A549 (cell line): ENCODE measurements around the gene MRTO4.

Experiments used
- CTCF ChIP-seq: fragments of >200 bp; sonication (Bioruptor Twin); formaldehyde crosslinking; IDR thresholded peaks from 3 replicates; pipeline ENCODE4 v1.5.1; 2016
- EP300 ChIP-seq, 2 experiments: fragments of >200 bp; sonication (Bioruptor Twin); formaldehyde crosslinking; IDR thresholded peaks; 2 replicates in 1 of 2; 3 replicates in 1 of 2; pipeline ENCODE4 v1.6.1; 2016 to 2017
- JUNB ChIP-seq: fragments of >200 bp; sonication (Bioruptor Twin); formaldehyde crosslinking; IDR thresholded peaks from 2 replicates; pipeline ENCODE4 v1.6.1; 2016
- MAX ChIP-seq: IDR thresholded peaks from 2 replicates; pipeline ENCODE4 v1.6.1; 2012
- NR3C1 ChIP-seq: fragments of >200 bp; sonication (Bioruptor Twin); formaldehyde crosslinking; IDR thresholded peaks from 3 replicates; pipeline ENCODE4 v1.6.1; 2017
- POLR2A ChIP-seq: IDR thresholded peaks from 2 replicates; pipeline ENCODE4 v1.6.1; 2012; ENCODE audit warnings: mild to moderate bottlenecking, low read length
- REST ChIP-seq: fragments of 200-600 bp; sonication (generic); IDR thresholded peaks from 2 replicates; pipeline ENCODE4 v1.6.1; 2016; ENCODE audit warnings: antibody characterized with exemption, mild to moderate bottlenecking, moderate library complexity

- TF ChIP-seq MAX (no peak), NR3C1 (no peak), JUNB (no peak), EP300 (IDR thresholded peaks at IDR 0.05) (no peak), CTCF (no peak), REST (no peak), POLR2A (no peak)
Measured at GRCh38 chr1:19308509-19308907, 56.9 kb downstream of the MRTO4 start.
